NT2/D1 (cell line): ENCODE measurements around the gene EEF1A2.
A peak's percentile ranks its signal among the peaks of the same experiment; 100 is the strongest.
"Not testable (repeated sequence)": the region's sequence is repeated elsewhere in the genome, so short reads cannot be mapped to it uniquely, and the experiment has no call there.

Source experiments
- DNase-seq: peaks from one replicate; pipeline ENCODE4 v3.0.0-alpha.2; 2011; ENCODE audit warnings: low read depth, low spot score
- H3K27me3 ChIP-seq: 2 replicates; pipeline ENCODE4 v1.6.0; 2011; ENCODE audit warnings: mild to moderate bottlenecking; ENCODE audit not compliant: insufficient read length, insufficient read depth
- H3K36me3 ChIP-seq: 2 replicates; pipeline ENCODE4 v1.6.1; 2011; ENCODE audit warnings: mild to moderate bottlenecking, low read length, mixed read lengths; ENCODE audit not compliant: insufficient read depth, insufficient read length
- H3K4me1 ChIP-seq: 2 replicates; pipeline ENCODE4 v1.5.1; 2011; ENCODE audit not compliant: insufficient read depth, insufficient read length
- H3K4me3 ChIP-seq: 2 replicates; pipeline ENCODE4 v1.5.1; 2011; ENCODE audit warnings: low read depth; ENCODE audit not compliant: insufficient read length
- H3K9ac ChIP-seq: 2 replicates; pipeline ENCODE4 v1.6.0; 2011; ENCODE audit warnings: low read depth; ENCODE audit not compliant: insufficient read length
- H3K9me3 ChIP-seq: 2 replicates; pipeline ENCODE4 v1.5.1; 2011; ENCODE audit warnings: mild to moderate bottlenecking, low read length; ENCODE audit not compliant: insufficient read depth
- SUZ12 ChIP-seq: IDR thresholded peaks from 2 replicates; pipeline ENCODE4 v1.6.1; 2011; ENCODE audit not compliant: insufficient read length, insufficient read depth; ENCODE audit errors: extremely low read depth
- YY1 ChIP-seq: IDR thresholded peaks from 2 replicates; pipeline ENCODE4 v1.6.1; 2011; ENCODE audit not compliant: insufficient read length, insufficient read depth
- ZNF274 ChIP-seq: IDR thresholded peaks from 2 replicates; pipeline ENCODE4 v1.6.1; 2011; ENCODE audit warnings: mild to moderate bottlenecking, low read depth, low read length

EEF1A2 gene

GRCh38 chr20:63518946-63519667 is 20.2 kb upstream of the EEF1A2 start:
- H3K9me3 ChIP-seq, result peaks cover 18% of the 10 kb centered on the region; the same call in 1 of the 2 replicates
- H3K27me3 ChIP-seq, result peaks cover 3% of the 10 kb centered on the region
- peaks cover 29% of the 10 kb centered on the region for H3K4me1 ChIP-seq
- no peak for DNase-seq
- H3K4me3 ChIP-seq, result peak overlapping the region; percentile 98
- TF ChIP-seq YY1, result no peak
- TF ChIP-seq ZNF274, result no peak
- no peak for TF ChIP-seq SUZ12
- H3K36me3 ChIP-seq, result peaks cover 35% of the 10 kb centered on the region
- H3K9ac ChIP-seq, result peak overlapping the region; percentile 100

GRCh38 chr20:63518351-63518861 is 19.5 kb upstream of the EEF1A2 start:
- H3K4me3 ChIP-seq, result no peak overlapping the region
- DNase-seq, result no peak
- peaks cover 29% of the 10 kb centered on the region for H3K36me3 ChIP-seq
- H3K4me1 ChIP-seq, result peaks cover 29% of the 10 kb centered on the region
- H3K9ac ChIP-seq, result peak overlapping the region; percentile 100
- TF ChIP-seq SUZ12 (no peak), YY1 (no peak), ZNF274 (no peak)
- peaks cover 3% of the 10 kb centered on the region for H3K27me3 ChIP-seq
- H3K9me3 ChIP-seq, result peaks cover 12% of the 10 kb centered on the region; the same call in 1 of the 2 replicates

- Histone ChIP-seq H3K4me3 (no peak overlapping the region), H3K27me3 (peaks cover 3% of the 10 kb centered on the region), H3K4me1 (peaks cover 24% of the 10 kb centered on the region), H3K36me3 (peaks cover 22% of the 10 kb centered on the region), H3K9ac (peak overlapping the region; percentile 100), H3K9me3 (peaks cover 5% of the 10 kb centered on the region; the same call in 1 of the 2 replicates)
- no peak for DNase-seq
- TF ChIP-seq YY1 (no peak), SUZ12 (no peak), ZNF274 (no peak)
Observed at GRCh38 chr20:63517376-63518309, 18.8 kb upstream of the EEF1A2 start.

- H3K27me3 ChIP-seq, DNase-seq, H3K9me3 ChIP-seq: not testable (repeated sequence)
Observed at GRCh38 chr20:63514520-63514919, 15.6 kb upstream of the EEF1A2 start.

GRCh38 chr20:63513207-63513606 is 14.3 kb upstream of the EEF1A2 start:
- Histone ChIP-seq H3K27me3 (no peaks in the 10 kb centered on the region), H3K4me1 (peaks cover 4% of the 10 kb centered on the region), H3K9me3 (no peaks in the 10 kb centered on the region; the same call in 1 of the 2 replicates), H3K4me3 (no peak overlapping the region), H3K9ac (no peak overlapping the region), H3K36me3 (peaks cover 7% of the 10 kb centered on the region)
- DNase-seq, result no peak
- TF ChIP-seq SUZ12, result no peak
- TF ChIP-seq ZNF274, result no peak
- no peak for TF ChIP-seq YY1

More at GRCh38 chr20:63514520-63514919, 15.6 kb upstream of the EEF1A2 start:
- not testable (repeated sequence) for H3K9ac ChIP-seq, H3K4me3 ChIP-seq, H3K36me3 ChIP-seq
- peaks cover 12% of the 10 kb centered on the region for H3K4me1 ChIP-seq

- TF ChIP-seq ZNF274 (no peak), YY1 (no peak), SUZ12 (no peak)
- Histone ChIP-seq H3K36me3 (no peaks in the 10 kb centered on the region), H3K27me3 (no peaks in the 10 kb centered on the region), H3K9me3 (peaks cover 10% of the 10 kb centered on the region; the same call in 1 of the 2 replicates), H3K4me3 (no peak overlapping the region), H3K4me1 (peaks cover 2% of the 10 kb centered on the region), H3K9ac (no peak overlapping the region)
- DNase-seq, result no peak
Observed at GRCh38 chr20:63509088-63509564, 10.2 kb upstream of the EEF1A2 start.
